CD4-positive, alpha-beta T cell treated with Interleukin-15 for 1 hour (primary cell): ENCODE data around the gene SARS1.
"Not testable (repeated sequence)": the region's sequence is repeated elsewhere in the genome, so short reads cannot be mapped to it uniquely, and the experiment has no call there.

Experiments
- DNase-seq: peaks from one replicate; pipeline ENCODE4 v3.0.0-alpha.2; 2020

Gene SARS1

DNA sequence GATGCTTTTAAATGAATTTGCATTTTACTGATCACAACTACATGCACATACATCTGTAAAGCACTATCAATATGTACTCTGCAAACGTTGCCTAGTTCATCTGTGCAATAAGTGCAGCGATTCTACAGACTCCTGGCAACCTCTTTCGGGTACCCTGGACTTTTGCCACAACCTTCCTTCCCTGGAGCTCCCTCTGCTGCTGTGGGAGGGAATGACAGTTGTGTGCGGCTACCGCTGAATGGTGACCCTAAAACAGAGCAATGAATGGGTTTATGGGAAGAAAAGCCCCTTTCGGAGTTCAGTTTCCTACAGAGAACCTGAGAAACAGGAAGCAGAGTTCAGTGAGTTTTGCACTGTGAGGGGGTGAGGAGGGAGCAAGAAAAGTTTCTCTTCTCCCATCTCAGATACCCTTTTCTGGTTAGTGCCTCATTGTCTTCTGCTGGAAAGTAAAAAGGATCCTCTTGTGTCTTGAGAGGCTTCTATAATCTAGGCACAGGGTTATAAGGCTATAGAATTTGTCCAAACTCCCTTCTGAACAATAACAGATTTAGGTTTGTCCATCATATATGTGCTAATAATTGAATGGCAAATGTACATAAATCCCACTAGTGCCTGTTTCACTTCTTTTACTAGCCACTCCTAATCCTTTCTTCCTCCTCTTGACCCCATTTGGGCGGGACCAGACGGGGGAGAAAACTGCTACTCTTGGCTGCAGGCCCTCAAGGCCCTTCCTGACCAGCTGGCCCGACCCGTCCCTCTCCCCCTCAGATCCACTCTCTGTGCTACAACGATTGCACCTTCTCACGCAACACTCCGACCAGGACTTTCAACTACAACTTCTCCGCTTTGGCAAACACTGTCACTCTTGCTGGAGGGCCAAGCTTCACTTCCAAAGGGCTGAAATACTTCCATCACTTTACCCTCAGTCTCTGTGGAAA, 19.8 kb upstream of the SARS1 start:
- DNase-seq: peak; percentile 45

DNA sequence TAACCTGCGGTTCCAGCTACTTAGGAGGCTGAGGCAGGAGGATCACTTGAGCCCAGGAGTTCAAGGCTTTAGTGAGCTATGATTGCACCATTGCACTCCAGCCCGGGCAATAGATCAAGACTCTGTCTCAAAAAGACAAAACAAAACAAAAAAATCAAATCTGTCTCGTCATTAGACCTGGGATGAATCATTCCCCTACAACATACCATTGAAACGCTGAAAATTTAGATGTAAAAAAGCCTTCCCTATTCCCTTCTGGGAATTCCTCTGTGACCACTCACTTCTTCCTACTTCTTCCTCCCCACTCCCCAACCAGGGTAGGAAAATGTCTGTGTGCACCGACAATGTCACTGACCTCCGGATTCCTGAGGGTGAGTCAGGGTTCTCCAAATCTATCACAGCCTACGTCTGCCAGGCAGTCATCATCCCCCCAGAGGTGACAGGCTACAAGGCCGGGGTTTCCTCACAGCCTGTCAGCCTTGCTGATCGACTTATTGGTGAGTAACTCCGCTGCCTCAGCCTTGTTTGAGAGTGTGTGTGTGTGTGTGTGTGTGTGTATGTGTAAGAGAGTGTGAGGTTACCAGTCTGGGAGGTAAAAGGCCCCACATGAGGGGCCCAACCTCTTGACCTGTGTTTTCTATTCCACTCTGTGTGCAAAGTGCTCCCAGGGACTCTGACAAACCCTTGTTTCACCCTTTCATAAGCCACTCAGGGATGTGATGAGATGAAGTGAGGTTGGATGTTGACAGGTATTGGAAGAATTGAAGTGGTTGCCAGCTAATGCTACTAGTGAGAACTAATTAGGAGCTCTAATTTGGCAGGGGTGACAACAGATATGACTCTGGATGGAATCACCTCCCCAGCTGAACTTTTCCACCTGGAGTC, 16.3 kb upstream of the SARS1 start:
- DNase-seq: no peak

DNA sequence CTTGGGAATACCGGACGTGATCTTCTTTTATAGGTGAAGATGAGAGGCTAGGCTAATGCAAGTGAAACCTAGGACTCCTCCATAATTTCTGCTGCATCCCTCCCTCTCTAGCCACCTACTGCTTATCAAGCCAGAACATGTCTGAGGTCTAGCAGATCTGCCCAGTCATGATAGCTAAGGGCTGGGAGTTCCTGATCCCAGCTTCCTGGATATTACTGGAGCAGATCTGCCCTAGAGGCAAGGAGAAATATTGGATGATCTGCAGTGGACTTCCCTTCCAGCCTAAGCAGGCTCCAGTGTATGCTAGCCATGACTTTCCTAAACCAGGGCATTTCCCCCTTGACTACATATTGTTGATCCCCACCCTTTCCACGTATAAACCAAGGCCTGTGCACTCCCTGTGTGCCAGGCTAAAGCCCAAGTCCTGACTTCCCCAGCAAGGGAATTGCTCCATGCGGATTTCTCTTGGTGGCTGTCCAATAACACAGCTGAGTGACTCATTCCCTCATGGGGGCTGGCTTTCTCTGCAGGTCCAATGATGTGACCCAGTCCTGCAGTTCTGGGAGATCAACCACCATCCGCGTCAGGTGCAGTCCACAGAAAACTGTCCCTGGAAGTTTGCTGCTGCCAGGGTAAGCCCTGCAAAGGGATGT, 15.5 kb upstream of the SARS1 start:
- DNase-seq: no peak

DNA sequence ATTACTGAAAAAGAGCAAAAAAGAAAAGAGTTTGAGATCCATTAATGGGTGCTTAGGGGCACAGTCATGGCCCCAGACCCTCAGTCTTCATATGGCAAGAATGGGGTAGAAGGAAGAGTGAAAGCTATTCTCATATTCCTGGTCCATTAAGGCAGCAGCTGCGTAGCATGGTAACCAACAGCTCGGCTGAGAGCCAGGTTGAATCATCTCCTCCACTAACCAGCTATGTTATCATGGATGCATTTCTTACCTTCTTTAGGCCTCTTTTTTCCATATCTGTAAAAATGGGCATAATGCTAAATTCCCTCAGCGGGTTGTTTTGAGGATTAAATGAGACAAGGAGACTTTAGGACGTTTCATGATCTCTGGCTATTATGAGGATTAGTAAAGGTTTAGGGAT, 15.0 kb upstream of the SARS1 start:
- DNase-seq: no peak

DNA sequence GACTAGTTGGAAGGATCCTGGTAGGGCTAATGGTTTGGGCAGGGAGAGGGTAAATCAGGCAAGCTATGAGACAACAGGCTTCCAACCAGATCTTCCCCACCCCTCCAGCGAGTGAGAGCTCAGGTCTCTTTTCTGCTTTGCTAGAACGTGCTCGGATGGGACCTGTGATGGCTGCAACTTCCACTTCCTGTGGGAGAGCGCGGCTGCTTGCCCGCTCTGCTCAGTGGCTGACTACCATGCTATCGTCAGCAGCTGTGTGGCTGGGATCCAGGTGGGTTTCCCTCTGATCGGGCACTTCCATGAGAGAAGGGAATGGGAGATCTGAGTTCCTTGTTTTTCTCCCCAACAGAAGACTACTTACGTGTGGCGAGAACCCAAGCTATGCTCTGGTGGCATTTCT, 14.0 kb upstream of the SARS1 start:
- DNase-seq: no peak

DNA sequence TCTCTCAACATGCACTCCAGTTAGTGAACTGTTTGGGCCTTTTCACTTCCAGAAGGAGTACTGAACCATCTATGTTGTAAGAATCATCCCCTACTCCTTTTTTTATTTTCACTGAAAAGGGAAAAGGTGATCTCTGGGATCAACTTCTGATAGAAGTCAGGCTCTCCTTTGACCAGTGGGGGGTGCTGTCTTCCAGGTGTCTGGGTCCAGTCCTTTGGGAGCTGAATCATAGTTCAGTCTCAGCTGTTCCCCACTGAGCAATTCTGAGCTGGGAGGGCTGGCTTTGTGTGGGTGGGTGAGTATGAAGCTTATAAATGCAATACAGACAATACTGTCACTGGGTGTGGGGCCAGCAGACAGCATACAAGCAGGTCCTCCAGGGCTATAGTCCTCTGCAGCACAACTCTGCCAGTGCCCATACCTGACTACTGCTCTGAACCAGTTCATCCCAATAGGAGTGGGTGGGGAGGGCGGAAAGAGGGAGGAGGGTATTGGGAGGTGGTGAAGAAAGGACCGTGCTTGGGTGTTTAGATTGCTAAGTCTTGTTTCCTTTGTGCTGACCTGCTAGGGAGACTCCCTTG, 12.5 kb upstream of the SARS1 start:
- no peak for DNase-seq

DNA sequence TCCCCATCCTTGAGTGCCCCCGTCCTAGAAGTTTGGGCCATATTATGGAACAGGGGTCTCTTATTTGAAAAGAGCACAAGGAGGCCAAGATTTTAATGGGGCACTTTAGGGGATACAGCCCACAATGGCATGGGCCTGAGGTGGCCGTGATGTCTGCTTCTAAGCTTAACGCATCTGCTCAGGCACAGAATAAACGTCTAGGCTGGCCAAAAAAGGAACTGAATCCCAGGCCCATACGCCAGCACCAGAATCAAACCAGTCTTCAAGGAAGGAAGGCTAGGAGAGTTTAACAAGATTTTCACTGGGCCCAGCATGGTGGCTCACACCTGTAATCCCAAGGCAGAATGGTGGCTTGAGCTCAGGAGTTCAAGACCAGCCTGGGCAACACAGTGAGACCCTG, 9.2 kb upstream of the SARS1 start:
- DNase-seq: no peak

DNA sequence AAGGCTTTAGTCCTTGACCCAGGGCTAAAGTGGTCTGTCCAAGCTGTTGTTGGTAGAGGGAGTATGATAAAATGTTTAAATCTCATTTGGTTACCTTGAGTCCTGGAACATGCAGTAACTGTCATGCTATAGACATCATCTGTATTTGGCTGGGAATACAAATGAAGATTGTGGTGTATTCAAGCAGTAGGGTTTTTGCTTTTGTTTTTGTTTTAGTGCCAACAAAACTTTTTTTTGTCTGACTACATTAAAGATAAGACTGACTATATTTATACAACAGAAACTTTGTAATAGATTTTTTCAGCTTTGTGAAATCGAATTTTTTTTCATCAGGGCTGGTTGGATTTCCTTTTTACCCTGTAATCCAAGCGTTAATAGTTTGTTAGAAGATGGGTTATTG, 7.4 kb upstream of the SARS1 start:
- DNase-seq: no peak

DNA sequence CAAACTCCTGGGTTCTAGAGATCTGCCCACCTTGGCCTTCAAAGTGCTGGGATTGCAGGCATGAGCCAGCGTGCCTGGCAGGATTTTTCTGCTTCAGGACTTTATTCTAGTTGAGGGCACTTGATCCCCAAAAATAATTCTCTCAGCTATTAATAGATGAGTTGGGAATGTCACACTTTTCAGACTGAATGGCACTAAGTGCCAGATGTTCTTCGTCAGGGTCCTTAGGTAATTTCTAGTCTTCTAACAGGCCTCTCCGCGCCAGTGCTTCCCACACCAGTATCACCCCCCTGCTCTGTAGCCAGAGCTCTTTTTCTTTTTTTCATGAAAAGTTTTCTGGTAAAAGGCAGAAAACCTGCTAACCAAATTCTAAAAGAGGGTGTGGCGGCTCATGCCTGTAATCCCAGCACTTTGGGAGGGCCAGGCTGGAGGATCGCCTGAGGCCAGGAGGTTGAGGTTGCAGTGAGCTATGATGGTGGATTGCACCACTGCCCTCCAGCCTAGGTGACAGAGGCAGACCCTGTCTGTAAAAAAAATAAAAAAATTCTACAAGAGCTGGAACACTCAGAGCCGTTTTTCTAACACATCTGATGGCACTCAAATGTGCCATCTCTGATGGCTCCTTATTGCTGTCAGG, 6.1 kb upstream of the SARS1 start:
- DNase-seq: no peak

DNA sequence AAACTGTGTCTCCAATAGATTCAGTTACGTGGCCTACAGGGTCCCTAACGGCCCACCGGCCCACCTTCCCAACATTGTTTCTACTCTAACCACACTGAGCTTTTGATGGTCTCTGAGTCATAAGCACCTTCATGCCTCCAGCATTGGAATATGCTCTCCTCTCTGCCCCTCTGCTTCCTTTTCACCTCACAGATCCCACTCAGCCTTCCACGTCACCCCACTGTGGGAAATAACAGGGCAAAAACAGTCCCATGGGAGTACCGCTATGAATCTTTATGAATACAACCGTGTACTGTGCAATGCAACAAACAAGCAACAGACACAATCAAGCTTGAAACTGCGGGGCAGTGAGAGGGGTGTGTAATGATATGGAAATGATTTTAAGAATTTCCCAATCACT, 5.3 kb upstream of the SARS1 start:
- DNase-seq: no peak

DNA sequence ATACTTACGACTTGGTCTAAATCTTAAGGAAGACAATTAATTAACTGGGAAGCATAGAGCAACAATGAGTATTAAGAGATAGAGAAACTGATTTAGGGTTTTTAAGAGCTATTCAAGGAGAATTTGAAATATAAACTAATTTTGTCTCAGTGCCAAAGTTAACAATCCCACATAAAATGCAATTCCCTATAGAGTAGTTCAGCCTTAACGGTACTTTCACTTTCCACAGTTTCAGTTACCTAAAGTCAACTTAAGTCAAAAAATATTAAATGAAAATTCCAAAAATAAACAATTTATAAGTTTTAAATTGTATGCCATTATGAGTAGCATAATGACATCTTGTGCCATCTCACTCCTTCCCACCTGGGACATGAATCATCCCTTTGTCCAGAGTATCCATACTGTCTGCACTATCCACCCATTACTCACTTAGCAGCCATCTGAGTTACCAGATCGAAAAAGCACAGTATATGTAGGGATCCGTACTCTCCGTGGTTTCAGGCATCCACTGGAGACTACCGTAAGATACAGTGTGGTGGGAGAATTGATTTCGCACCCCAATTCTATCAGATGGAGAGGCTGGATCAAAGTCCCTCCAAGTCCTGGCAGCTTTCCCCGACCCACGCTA, 4.8 kb upstream of the SARS1 start:
- no peak for DNase-seq

DNA sequence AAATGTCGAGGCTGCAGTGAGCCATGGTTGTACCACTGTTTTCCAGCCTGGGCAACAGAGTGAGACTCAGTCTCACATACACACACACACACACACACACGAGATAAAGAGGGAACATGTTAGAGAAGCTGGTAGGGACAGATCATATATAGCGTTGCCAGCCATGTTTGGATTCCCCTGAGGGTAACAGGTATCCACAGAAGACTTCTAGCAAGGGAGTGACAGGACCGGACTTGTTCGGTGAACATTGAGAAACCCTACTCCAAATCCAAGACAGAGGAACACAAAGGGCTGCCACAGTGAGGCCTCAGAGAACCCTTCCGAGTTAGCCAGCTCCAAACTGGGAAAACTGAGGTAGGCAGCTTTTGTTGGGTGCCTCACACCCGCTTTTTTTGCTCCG, 3.7 kb upstream of the SARS1 start:
- no peak for DNase-seq

DNA sequence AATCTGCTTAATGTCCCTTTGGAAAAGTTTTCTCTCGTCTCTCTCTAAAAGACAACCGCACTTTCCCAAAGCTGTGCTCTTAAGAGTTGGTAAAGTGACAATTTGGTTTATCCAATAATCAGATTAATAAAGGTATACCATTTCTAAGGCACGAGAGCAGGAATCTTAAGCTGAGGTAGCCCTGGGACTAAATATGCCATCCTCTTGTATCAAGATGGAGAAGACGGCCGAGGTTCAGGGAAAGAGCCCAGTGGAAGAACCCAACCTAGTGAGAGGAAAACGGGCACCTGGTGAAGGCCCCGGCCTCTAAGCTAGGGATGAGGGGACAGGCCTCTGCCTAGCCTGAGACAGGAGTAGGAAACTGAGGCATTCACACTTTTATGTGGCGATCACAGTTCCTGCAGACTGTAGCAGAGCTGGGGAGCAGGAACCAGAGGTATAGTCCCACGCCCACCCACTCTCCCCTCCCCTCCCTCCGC, 334 bp upstream of the SARS1 start:
- DNase-seq: no peak

DNA sequence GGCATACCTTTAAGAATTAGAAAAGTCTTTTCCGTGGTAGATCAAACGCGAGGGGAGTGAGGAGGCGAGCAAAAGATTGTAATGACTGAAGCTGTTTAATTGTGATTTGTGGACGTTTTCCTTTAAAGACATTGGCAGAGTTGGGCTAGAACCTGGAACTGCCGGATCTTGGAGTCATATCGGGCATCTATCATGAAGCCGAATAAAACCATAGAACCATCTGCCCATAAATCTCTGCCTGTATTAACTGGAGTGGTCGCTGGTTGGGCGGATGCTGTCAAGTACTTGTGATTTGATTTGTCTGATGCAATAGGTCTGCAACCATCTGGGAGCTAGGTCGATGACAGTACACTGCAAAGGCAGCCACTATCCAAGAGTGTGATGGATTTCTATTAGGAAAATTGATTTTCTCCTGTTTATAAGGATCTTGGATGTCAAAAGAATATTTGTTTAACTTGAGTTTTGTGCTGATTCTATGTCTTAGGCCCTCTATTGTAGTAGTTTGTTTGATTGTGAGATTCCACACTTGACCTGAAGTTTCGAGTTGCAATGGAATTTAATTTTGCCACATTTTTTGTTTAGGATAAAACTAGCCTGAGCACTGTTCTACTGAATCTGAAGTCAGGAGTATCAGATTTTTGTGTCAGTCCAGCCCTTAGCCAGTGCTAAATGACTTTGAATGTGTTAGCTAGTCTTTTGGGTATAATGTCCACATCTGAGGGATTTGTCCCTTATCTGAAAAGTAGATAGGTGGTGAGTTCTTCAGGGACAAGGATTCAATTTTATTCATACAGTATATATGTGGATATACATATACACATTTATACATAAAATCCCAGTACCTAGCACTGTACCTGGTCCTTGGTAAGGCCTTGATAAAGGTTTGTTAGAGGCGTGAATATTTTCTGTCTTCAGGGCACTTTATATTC, 1.2 kb downstream of the SARS1 start:
- peak; percentile 24 for DNase-seq

DNA sequence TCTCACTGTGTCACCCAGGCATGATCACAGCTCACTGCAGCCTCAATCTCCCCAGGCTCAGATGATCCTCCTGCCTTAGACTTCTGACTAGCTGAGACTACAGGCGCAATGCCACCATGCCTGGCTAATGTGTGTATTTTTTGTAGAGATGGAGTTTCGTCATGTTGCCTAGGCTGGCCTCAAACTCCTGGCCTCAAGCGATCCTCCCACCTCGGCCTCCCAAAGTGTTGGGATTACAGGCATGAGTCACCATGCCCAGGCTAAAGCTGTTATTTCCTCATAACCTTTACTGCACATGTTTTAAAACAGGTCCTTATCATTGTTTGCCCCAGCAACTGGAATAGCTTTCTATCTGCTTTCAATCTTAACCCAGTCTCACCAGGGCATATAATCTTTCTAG, 2.9 kb downstream of the SARS1 start:
- DNase-seq: no peak

DNA sequence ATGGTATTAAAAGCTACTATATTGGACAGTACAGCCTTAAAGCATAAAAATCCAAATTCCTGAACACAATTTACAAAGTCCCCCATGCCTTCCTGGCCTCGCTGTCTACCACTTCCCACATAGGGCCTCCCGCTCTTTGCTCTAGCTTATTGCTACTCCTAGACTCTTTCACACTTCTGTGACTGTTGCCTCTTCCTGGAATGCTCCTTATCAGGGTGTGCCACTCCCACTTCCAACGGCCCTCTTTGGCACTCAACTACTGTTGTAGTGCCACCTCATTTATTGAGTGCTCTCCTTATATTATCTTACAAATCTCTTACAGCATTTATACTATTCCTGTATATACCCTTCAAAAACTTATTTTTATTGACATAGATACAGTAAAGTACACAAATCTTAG, 4.8 kb downstream of the SARS1 start:
- DNase-seq: no peak

DNA sequence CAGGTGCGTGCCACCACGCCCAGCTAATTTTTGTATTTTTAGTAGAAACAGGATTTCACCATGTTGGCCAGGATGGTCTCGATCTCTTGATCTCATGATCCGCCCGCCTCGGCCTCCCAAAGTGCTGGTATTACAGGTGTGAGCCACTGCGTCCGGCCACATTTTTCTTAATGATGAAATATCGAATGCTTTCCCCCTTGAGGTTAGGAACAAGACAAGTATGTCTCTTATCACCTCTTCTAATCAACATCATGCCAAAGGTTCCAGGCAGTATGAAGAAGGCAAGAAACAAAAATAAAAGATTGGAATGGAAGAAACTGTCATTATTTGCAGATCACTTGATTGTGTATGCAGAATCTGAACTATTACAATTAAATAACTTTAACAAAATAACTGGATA, 7.5 kb downstream of the SARS1 start:
- DNase-seq: not testable (repeated sequence)

DNA sequence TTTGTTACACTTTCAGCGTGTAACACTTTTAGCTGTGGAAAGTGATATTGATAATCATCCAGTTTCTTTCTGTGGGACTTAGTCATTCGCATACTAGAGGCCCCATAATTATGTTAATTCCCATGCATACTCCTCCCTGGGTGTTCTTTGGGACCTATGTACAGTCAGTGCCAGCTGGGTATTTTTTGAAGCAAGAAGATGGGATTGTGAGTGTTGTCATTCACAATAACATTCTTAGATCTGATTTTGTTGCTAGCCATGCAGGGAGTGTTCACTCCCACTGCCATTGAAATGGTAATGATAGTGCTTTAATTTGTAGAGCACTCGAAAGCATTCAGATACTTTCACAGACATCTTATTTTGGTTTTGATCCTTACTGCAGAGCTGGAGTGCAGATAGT, 11.6 kb downstream of the SARS1 start:
- no peak for DNase-seq

DNA sequence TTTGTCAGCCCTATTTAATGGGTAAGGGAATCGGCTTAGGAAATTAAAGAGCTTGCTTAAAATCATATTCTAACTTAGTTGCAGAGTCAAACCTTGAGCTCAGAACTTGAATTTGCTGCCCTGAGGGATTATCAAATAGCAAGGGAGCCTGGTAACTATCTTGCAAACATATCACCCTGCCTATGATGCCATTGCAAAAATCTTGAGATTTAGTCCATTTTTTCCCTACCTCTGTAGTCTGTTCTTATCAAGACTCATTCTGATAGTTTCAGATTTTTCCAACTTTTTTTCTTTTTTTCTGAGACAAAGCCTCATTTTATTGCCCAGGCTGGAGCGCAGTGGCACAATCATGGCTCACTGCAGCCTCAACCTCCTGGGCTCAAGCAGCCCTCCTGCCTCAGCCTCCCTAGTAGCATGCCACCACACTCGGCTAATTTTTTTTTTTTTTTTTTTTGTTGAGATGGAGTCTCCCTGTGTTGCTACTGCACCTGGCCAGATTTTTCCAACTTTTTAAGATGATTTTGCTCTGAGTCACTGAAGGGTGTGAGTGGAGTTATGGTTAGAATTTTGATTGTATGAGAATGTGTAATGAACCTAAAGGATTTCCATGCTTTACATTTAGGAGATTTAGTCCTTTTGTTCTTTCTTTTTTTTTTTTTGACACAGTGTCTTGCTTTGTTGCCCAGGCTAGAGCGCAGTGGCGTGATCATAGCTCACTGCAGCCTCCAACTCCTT, 12.2 kb downstream of the SARS1 start:
- no peak for DNase-seq

DNA sequence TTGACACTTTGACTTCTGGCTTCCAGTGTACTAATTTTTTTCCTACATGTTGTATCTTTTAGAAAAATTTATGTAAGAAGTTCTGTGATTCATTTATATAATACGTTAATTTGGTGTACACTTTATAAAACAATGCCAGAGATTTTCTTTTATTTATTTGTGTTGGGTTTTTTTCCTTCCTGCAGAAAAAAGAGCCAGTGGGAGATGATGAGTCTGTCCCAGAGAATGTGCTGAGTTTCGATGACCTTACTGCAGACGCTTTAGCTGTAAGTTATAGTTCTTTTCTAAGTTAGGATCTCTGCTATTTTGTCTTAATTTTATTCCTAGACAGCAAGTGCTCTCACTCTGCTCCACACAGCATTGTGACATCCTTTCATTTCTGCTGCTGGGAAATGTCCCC, 14.4 kb downstream of the SARS1 start:
- no peak for DNase-seq
